Pancreas (tissue), 10 donors: ENCODE results near the gene ZIC4. TPM values are rescaled to one million over a fixed set of nuclear protein-coding genes. Genes with fewer than 3 reads are reported as not detected.

Experiments used
- ATAC-seq, 4 donors: fragments of 200-7000 bp; cut with Tn5 transposase; one replicate each; pipeline versions ENCODE4 v1.8.0 to v1.9.1; 2020; ENCODE audit warnings: mild to moderate bottlenecking in 4 of 4, moderate library complexity in 4 of 4
- DNase-seq, 6 donors: peaks; one replicate each; pipeline ENCODE4 v3.0.0-alpha.2; 2020
- FAIRE-seq: peaks from 2 replicates; lab custom pipeline; 2012; peaks lifted over from hg19 to GRCh38; lab: Jason Lieb, UNC
- H3K27ac ChIP-seq, 4 donors: fragments of 200-600 bp; sonication (generic); 1 replicate in 3 of 4; 2 replicates in 1 of 4; pipeline versions ENCODE4 v1.5.0 to v1.8.0; 2020
- H3K27me3 ChIP-seq, 4 donors: fragments of 200-600 bp; one replicate each; pipeline ENCODE4 v1.8.0; 2021
- H3K36me3 ChIP-seq, 3 donors: fragments of 200-600 bp; sonication (generic) in 1 of 3; one replicate each; pipeline versions ENCODE4 v1.5.0 to v1.8.0; 2020 to 2021
- H3K4me1 ChIP-seq, 3 donors: fragments of 200-600 bp; one replicate each; pipeline ENCODE4 v1.8.0; 2021
- H3K4me3 ChIP-seq, 4 donors: fragments of 200-600 bp; sonication (generic) in 2 of 4; one replicate each; pipeline versions ENCODE4 v1.5.0 to v1.8.0; 2020 to 2021
- H3K9me3 ChIP-seq, 4 donors: fragments of 200-600 bp; one replicate each; pipeline ENCODE4 v1.8.0; 2021
- WGBS, 2 donors: extraction: QIAGEN DNeasy Blood & Tissue Kit; methylation state at CpG; one replicate each; pipeline ENCODE4 v1.1.7; 2013; 5-methylcytosine and 5-hydroxymethylcytosine counted together
- intact Hi-C, 3 donors: fragments of 100-400 bp; cut with DNase I; formaldehyde crosslinking; loops; one replicate each; pipeline versions ENCODE4 v1.11.1 to v1.14.2; 2022
- polyA plus RNA-seq, 2 donors: library from polyadenylated mRNA; stranded (reverse); fragments of 200-250 nt; gene quantifications; one replicate each; pipeline ENCODE4 v1.2.3, GENCODE V29; 2013
- total RNA-seq, 6 donors: library from RNA; stranded (reverse); fragmentation: NEBNext Ultra II Directional in 4 of 6; extraction: Animal tissue kit (Norgen Biotek cat#: 25700) in 4 of 6; gene quantifications; one replicate each; pipeline versions ENCODE4 v1.2.1 to v1.2.4, GENCODE V29; 2021 to 2023
- TF ChIP-seq, protein P1 (sequence below), 4 donors: fragments of 200-600 bp; sonication (generic) in 3 of 4; IDR thresholded peaks; one replicate each; pipeline versions ENCODE4 v1.5.0 to v1.8.0; 2021; ENCODE audit warnings: antibody characterized with exemption in 4 of 4
- donor health status: healthy with polysubstance abuse.
- donor health status: DM: no; HTN: no; CAD: no; lungs with moderate emphysema.
- donor health status: DM: no; HTN: no; CAD: no.
- donor health status: control.
- donor health status: control.
- donor health status: Bipolar disorder and iron deficiency.
- donor health status: DM: yes; HTN: yes; CAD: no.
- donor health status: DM: no; HTN: no; CAD: no.
- donor health status: DM: no; HTN: no; CAD: no.
- donor health status: DM: yes; HTN: yes; CAD: no.

Gene ZIC4
- total and polyA plus RNA-seq, 8 donors, result not detected

DNA sequence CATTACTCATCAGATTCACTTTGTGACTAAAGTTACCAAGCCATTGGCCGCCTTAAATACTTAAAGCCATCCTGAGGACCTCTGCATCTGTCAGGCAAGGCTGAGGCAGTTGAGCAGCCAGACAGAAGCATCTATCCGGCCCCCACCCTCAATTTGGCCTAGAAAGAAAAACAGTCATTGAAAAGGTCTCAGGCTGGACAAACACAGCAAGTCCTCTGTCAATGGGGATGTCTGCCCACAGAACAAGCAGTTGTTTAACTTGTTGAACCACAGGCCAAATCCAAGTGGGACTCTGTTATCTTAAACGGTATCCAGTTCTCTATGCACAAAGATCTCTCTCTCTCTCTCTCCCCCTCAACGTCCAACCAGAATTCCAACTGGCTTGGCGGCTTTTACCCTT lies 2.8 kb downstream of the ZIC4 start:
- no peaks in the 10 kb centered on the region for H3K36me3 ChIP-seq
- TF ChIP-seq, protein P1, sequence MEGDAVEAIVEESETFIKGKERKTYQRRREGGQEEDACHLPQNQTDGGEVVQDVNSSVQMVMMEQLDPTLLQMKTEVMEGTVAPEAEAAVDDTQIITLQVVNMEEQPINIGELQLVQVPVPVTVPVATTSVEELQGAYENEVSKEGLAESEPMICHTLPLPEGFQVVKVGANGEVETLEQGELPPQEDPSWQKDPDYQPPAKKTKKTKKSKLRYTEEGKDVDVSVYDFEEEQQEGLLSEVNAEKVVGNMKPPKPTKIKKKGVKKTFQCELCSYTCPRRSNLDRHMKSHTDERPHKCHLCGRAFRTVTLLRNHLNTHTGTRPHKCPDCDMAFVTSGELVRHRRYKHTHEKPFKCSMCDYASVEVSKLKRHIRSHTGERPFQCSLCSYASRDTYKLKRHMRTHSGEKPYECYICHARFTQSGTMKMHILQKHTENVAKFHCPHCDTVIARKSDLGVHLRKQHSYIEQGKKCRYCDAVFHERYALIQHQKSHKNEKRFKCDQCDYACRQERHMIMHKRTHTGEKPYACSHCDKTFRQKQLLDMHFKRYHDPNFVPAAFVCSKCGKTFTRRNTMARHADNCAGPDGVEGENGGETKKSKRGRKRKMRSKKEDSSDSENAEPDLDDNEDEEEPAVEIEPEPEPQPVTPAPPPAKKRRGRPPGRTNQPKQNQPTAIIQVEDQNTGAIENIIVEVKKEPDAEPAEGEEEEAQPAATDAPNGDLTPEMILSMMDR (IDR thresholded peaks at IDR 0.05), result no peak
- intact Hi-C loops, result no loop called here
- WGBS, 2 donors, result 43 to 46% methylated on average over 5 of the region's 5 CpGs
- no peaks in the 10 kb centered on the region for H3K9me3 ChIP-seq
- no peak for DNase-seq
- H3K4me1 ChIP-seq, result no peaks in the 10 kb centered on the region
- no peak for FAIRE-seq
- no peak for ATAC-seq
- no peak overlapping the region for H3K4me3 ChIP-seq
- no peak overlapping the region for H3K27ac ChIP-seq
- peaks cover 0 to 42% (median 12%) of the 10 kb centered on the region in 4 donors for H3K27me3 ChIP-seq

DNA sequence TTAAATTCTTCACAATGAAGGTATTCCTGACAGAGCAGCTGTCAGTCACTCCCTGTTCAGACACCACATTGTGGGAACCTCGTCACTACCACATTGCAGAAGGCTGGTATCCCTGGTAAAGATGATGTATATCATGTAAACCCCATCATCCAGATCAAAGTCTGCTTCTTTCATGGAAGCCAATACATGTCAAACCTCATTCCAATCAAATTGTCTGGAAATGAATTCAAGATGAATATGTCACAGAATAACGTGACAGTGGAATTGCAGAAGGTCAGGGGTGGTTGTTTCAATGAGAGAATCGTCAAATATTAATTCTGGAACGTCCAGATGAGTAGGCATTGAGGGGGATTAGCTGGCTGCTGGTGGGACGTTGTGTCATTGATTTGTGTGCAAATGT lies 4.2 kb downstream of the ZIC4 start:
- TF ChIP-seq, protein P1 (IDR thresholded peaks at IDR 0.05), result no peak
- no peak overlapping the region for H3K4me3 ChIP-seq
- intact Hi-C loops, result no loop called here
- H3K27me3 ChIP-seq, result peaks cover 0 to 41% (median 12%) of the 10 kb centered on the region in 4 donors
- H3K4me1 ChIP-seq, result no peaks in the 10 kb centered on the region
- no peak overlapping the region for H3K27ac ChIP-seq
- H3K9me3 ChIP-seq, result no peaks in the 10 kb centered on the region
- ATAC-seq (no peak), DNase-seq (no peak), FAIRE-seq (no peak)
- H3K36me3 ChIP-seq, result no peaks in the 10 kb centered on the region
- WGBS, 2 donors, result 7 to 15% methylated on average over 5 of the region's 5 CpGs

DNA sequence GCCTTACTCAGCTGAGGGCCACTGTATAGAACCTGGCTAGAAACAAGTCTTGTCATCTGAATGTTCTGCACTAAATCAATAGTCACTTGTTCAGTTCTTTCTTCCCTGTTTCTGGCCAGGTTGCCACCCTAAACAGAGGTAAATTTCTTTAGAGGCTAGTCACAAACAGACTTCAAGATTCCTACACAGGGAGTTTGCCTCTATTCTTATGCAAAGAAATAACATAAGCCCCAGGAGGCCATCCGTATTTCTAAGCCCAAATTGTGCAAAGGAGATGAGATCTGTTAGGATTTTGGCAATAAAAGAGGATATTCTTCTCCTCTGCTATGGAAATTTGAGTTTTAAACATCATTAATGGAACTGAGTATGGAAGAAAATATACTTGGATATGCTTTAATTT lies 4.9 kb downstream of the ZIC4 start:
- ATAC-seq (no peak), DNase-seq (no peak), FAIRE-seq (no peak)
- Histone ChIP-seq H3K9me3 (no peaks in the 10 kb centered on the region), H3K27ac (no peak overlapping the region), H3K4me3 (no peak overlapping the region), H3K27me3 (peaks cover 0 to 42% (median 12%) of the 10 kb centered on the region in 4 donors), H3K4me1 (no peaks in the 10 kb centered on the region), H3K36me3 (no peaks in the 10 kb centered on the region)
- 12 to 33% methylated on average over 1 of the region's 1 CpG for WGBS, 2 donors
- TF ChIP-seq, protein P1 (IDR thresholded peaks at IDR 0.05), result no peak
- intact Hi-C loops, result no loop called here

DNA sequence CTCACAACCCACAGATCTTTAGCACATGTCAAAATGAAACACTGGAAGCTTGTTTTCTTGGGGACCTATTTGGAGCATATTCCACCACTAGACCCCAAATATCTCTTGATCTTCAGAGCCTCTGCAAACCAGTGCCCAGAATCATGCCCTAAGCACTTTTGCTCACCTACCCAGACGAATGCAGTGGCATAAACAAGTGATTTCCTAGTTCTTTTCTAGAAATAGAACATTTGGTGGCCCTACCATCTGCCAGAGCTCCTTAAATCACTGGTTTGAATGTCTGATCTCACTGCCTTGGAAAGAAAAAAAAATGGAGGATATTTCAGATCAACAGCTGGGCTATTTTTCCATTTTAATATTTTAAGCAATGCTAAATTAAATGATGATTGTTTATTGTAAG lies 5.3 kb downstream of the ZIC4 start:
- FAIRE-seq (no peak), DNase-seq (no peak), ATAC-seq (no peak)
- no peak overlapping the region for H3K27ac ChIP-seq
- peaks cover 0 to under 1% (median 0%) of the 10 kb centered on the region in 3 donors for H3K4me1 ChIP-seq
- intact Hi-C loops, result no loop called here
- no peaks in the 10 kb centered on the region for H3K9me3 ChIP-seq
- TF ChIP-seq, protein P1 (IDR thresholded peaks at IDR 0.05), result no peak
- 25 to 43% methylated on average over 1 of the region's 1 CpG for WGBS, 2 donors
- no peaks in the 10 kb centered on the region for H3K36me3 ChIP-seq
- no peak overlapping the region for H3K4me3 ChIP-seq
- H3K27me3 ChIP-seq, result peaks cover 0 to 42% (median 12%) of the 10 kb centered on the region in 4 donors

DNA sequence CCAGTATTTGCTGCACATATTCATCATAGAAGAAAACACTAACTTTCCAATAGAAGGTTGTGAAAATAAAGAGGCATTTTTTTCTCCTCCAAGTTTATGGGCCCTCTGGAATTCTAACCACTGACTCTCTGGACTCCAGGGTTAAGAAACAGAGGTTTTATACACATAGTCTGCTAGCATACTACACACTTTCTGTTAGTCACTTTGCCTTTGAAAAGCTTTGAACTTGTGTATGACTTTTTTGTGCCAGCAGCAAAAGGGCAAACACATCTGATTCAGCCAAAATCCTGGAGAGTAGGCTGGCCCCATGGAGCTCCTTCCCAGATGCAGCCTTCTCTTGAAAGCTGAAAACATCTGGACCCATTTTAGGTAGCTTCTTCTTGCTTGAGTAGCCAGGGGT lies 6.2 kb downstream of the ZIC4 start:
- no peaks in the 10 kb centered on the region for H3K36me3 ChIP-seq
- H3K4me3 ChIP-seq, result no peak overlapping the region
- peaks cover 3 to 41% (median 16%) of the 10 kb centered on the region in 4 donors for H3K27me3 ChIP-seq
- DNase-seq, result no peak
- no peaks in the 10 kb centered on the region for H3K9me3 ChIP-seq
- no peak for FAIRE-seq
- intact Hi-C loops, result no loop called here
- TF ChIP-seq, protein P1 (IDR thresholded peaks at IDR 0.05), result no peak
- ATAC-seq, result no peak
- no peak overlapping the region for H3K27ac ChIP-seq
- H3K4me1 ChIP-seq, result peaks cover 0 to 2% (median 0%) of the 10 kb centered on the region in 3 donors
